Stimulated activated CD8-positive, alpha-beta memory T cell treated with anti-CD3 and anti-CD28 coated beads, Interleukin-12 subunit alpha, Interleukin-12 subunit beta, amount 100 ng/mL, for 24 hours (primary cell): ENCODE results near the gene TACR2.

Source experiments
- DNase-seq: peaks from one replicate; pipeline ENCODE4 v3.0.0-alpha.2; 2020; ENCODE audit errors: extremely low read depth

The TACR2 gene

DNA sequence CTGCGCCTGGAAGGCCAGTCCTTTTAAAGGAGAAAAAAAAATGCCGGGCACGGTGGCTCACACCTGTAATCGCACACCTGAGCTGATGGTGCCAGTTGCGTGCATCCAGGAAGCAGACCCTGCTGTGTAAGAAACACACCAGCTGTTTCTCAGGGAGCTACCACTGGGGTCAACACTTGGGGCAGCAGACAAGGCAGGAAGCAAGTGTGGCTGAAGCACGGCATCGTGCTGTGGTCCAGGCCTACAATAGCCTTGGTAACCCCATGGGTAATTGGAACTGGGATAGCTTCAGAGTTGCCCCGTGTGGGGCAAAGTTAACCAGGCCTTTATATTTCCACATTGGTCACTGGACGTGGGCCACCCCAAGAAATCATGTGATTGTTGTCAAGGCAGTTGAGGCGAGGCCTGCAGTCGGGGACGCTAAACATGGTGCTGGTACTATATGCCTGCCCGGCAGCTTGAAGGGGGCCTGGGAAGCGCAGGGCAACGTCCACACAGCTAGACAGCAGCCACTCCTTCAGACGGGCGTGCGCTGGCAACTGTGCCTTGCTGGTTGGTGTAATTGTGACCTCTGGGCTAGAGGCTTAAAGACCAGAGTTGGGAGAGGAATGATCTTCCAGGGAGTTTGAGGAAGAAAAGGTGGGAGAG lies 2.5 kb upstream of the TACR2 start:
- DNase-seq: no peak

DNA sequence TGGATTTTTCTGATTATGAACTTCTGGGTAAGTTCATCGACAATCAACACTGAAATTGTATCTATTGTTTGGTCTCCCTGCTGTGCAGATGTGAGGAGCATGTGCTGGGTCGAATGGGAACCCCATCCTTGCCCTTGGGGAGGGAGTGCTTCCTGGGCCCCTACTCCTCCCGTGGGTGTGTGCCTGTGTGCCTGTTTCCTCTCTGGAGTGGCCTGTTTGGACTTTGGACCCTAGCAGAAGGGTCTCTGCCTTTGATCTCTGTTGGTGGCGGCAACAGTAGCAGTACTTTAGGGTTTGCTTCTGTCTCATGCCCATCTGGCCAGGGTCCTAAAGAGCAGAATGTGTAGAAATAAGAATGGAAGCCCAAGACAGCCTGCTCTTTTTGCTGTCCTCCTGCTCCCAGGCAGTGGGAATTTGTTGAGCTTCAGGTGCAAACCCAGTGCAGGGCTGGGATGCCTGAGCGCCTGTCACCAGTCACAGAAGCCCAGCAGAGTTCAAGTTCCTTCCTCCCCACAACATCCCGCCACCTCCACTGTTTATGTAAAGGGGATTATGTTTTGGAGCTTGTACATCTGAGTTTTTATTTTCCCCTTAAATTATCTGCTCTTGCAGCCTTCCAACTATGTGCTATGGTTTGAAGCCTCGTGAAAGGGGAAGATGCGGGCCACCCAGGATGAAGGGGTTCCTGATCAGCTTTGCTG lies 1.5 kb upstream of the TACR2 start:
- DNase-seq: no peak

DNA sequence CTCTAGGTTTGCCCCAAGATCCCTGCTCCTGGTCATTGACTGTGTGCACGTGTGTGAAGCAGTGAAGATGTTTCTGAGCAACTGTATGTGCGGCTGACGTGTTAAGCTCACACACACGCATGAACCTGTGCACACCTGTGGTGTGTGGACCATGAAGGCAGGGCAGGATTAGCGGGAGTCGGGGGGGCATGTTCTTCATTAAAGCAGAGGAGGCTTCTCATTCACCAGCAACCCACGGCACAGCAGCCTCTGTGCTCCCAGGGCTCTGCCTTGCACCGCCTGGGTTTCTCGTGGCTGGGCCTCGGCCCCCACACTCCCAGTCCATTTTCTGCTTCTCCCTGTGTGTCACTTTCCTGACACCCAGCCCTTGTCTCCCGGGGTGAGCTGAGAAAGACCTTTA lies 824 bp upstream of the TACR2 start:
- DNase-seq: no peak

DNA sequence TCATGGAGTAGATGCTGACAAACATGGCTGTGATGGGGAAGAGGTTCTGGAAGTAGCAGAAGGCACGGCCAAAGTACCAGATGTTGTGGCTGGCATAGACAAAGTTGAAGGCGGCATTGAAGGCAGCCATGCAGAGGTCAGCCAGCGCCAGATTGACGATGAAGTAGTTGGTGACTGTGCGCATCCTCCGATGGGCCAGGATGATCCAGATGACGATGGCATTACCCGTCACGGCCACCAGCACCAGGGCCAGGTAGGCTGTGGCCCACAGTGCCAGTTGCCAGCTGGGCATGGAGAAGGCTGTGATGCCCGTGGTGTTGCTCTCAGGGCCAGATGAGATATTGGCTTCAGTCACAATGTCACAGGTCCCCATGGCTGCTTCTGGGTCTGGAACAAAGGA lies 767 bp downstream of the TACR2 start:
- no peak for DNase-seq

- DNase-seq: no peak
Observed at GRCh38 chr10:69415049-69415448, 1.7 kb downstream of the TACR2 start.

DNA sequence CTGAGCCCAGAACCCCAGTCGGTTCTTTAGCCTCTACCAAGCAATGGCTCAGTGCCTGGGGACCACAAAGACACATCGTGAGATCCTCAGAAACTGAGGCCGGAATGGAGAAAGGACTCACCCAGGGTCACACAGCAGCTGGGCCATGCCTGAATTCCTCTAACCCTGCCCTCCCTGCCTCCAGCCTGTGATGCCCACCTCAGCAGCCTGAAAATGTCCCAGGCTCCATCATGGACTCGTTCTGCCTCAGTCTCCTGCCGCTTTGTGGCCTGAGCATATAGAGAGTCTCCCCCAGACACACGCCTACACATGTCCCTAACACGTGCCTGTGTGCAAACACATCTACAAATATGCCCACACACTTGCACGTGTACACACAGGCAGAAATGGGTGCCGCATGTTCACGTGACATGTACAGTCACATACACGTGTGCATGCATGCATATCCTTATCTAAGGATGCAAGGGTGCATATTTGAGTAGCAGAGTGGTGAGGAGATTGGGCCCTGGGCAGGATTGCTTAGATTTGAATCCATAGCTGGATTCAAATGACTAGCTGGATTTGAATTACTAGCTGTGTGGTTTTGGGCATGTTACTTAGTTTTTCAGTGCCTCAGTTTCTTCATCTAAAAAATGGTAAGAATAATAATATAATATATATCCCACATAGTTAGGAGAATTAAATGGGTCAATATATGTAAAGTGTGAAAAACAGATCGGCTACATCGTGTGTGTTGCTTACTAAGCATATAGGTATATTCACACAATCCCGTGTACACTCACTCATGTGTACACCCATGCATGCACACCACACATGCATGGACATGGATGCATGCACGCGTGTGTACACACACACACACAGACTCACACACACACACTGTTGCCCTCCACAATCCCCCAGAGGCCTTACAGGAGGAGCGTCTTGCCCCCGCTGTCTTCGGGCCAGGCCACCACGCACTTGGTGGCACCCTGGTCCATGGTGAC lies 2.4 kb downstream of the TACR2 start:
- no peak for DNase-seq

DNA sequence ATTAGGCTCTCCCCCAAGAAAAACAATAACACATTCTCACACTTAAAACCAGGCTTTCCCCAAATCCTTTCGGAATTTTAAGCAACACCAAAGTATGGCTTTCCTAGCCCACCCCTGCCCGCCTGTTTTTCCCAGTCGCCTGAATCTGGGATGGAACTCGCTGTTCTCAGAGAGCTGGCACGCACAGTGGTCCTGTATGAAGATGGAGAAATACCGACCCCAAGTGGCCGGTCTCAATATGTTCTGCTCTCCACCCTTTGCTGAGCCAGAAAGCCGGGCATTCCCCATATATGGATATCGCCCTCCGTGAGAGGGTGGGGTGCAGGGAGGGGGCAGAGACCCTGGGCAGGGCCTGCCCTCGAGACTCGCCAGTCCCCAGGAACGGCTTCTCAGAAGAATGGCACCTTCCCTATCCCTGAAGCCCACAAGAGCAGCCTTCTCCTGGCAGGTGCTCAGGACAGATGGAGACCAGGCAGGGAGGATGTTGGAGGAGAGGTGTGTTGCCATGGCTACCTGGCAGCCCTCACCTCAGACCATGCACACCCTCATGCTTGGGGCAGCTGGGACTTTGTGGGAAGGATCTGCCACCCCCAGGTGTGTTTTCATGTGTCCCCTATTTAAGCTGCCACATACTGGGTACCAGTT lies 3.4 kb downstream of the TACR2 start:
- no peak for DNase-seq

- no peak for DNase-seq
Observed at GRCh38 chr10:69412232-69412790, 4.4 kb downstream of the TACR2 start.

- DNase-seq: no peak
Observed at GRCh38 chr10:69411476-69411875, 5.2 kb downstream of the TACR2 start.

- DNase-seq: no peak
Observed at GRCh38 chr10:69410487-69410886, 6.2 kb downstream of the TACR2 start.

DNA sequence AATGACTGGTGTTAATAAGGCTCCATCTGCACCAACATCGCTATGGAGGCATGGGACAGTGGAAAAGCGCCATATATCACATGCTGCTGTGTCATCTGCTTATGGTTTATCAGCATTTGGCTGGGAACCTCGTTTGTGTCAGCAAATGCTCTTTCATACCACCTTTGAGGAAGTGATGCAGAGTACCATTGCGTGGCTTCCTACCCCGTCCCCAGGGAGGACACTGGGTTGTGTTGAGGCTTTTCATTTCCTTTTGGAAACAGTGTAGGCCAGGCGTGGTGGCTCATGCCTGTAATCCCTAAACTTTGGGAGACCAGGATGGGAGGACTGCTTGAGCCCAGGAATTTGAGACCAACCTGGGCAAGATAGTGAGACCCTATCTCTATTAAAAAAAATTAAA lies 6.8 kb downstream of the TACR2 start:
- DNase-seq: no peak

- DNase-seq: no peak
Observed at GRCh38 chr10:69409176-69409495, 7.6 kb downstream of the TACR2 start.

- peak; percentile 69 for DNase-seq
Observed at GRCh38 chr10:69408318-69409175, 8.2 kb downstream of the TACR2 start.

GRCh38 chr10:69407621-69408301 lies 9.0 kb downstream of the TACR2 start:
- DNase-seq: no peak

GRCh38 chr10:69406816-69407580 lies 9.7 kb downstream of the TACR2 start:
- DNase-seq: no peak

DNA sequence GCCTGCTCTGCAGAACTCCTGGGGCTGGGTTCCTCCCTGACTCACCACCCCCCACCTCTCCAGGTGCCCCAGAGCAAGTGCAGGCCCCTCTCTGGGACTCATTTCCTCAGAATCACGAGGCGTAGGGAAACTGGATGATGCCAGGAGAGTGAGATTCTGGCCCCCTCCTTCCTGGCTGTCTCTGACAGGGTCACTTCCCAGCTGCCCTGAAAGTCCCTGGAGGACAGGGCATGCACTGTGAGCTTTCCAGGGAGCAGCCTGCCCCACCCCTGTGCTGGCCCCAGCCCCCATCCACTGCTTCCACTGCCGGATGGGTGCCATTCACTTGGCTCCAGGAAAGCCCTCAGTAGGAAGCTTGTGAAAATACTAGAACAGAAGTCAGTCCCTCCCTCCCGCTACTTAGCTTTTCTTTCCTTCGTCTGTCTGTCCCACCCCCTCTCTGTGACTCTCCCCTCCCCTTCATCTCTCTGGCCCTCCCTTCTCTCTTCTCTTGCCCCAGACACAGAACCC lies 10.4 kb downstream of the TACR2 start:
- DNase-seq: no peak

DNA sequence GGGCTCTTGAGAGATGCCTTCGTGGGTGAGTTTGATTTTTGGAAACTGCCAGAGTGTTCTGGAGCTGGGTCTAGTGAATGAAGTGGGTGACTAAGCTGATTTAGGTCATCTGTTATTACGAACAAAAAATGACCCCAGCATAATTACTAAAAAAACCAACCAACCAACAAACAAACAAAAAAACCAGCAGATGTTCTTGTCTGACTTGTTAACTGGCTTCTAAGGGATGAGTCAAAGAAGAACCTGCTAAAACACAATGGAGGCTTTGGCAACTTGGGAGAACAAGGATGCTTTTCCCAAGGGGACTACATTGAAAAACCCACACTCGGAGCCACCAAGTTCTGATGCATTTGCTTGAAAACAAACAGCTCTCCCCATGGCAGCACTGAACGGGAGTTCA lies 11.5 kb downstream of the TACR2 start:
- no peak for DNase-seq

DNA sequence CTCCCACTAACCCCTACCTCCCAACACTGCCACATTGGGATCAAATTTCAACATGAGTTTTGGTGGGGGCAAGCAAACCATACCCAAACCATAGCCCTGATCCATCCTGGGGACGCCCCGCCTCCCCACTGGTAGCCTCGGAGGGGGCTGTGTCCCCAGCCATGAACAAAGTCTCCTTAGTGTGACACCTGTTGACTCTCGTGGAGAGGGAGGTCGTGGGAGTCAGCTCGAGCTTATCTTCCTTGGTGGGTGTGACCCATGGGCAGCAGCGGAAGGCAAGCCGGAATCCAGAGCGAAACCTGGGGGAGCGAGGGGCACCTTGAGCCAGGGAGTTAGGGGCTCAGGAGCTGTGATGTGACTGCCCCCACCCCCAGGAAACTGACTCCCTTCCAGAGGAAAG lies 11.9 kb downstream of the TACR2 start:
- DNase-seq: no peak

- DNase-seq: no peak
Observed at GRCh38 chr10:69403519-69403918, 13.2 kb downstream of the TACR2 start.
